ENCODE measurements around the gene PLD1. TPM values are rescaled to one million over a fixed set of nuclear protein-coding genes. Genes with fewer than 3 reads are reported as not detected.

The PLD1 gene
- total and polyA plus RNA-seq, 3 experiments from 2014 or later: 0.59 to 14.5 (median 1.3) TPM

DNA sequence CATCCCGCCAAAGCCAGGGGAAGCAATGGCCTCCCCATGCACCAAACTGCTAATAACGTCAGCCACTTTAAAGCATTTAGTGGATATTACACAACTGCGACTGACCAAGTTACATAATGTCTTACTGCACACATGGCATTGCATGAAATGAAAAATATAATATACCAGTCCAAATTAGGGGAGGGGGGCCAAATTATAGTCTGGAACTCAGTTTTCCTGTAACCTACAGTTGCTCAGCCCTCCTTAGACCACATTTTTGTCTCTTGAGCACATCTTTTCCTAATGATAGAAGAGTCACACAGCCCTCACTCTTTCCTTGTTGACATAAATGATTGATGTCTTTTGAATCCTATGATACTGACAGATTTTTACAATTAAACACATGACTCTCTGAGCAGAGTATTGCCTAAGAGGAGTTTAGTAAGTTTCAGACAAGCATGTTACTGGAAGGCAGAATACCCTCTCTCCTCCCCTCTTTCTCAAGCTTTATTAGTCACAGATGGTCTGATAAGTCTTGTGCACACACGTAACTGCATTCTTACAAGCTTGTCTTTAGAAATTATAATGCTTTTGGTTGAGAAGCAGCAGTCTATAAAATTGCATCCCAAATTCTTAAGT lies 1.1 kb upstream of the PLD1 start:
- Histone ChIP-seq H3K4me1 (ENCODE audit: insufficient read depth, low read length) (peaks cover 10% of the 10 kb centered on the region), H3K27ac (ENCODE audit: low read depth, low read length) (peak overlapping the region; percentile 70), H3K36me3 (ENCODE audit: insufficient read depth, low read length) (no peaks in the 10 kb centered on the region), H3K27me3 (ENCODE audit: insufficient read depth, low read length, poor library complexity, severe bottlenecking) (peaks cover 8% of the 10 kb centered on the region), H3K9me3 (ENCODE audit: low read length) (no peaks in the 10 kb centered on the region), H3K4me3 (ENCODE audit: low read length) (no peak overlapping the region)
- H3K27ac Mint-ChIP-seq: peak overlapping the region in 1 of 8 donors; percentile 71
- peaks cover 22 to 61% of the 10 kb centered on the region in 2 donors for H3K27me3 Mint-ChIP-seq
- H3K4me1 Mint-ChIP-seq: peaks cover 16 to 32% (median 19%) of the 10 kb centered on the region in 3 donors
- CTCF ChIA-PET: interaction anchor here (1.5 kb wide), 1 partner anchor 39 kb away, joined by 5 read pairs; no protein-coding TSS in a partner anchor
- peak overlapping the region in 6 of 7 donors; percentile 68 to 90 (median 80) for H3K4me3 Mint-ChIP-seq
- POLR2A ChIA-PET: no interaction called here
- no peak for DNase-seq
- H3K36me3 Mint-ChIP-seq: no peaks in the 10 kb centered on the region
- H3K9me3 Mint-ChIP-seq: no peaks in the 10 kb centered on the region

DNA sequence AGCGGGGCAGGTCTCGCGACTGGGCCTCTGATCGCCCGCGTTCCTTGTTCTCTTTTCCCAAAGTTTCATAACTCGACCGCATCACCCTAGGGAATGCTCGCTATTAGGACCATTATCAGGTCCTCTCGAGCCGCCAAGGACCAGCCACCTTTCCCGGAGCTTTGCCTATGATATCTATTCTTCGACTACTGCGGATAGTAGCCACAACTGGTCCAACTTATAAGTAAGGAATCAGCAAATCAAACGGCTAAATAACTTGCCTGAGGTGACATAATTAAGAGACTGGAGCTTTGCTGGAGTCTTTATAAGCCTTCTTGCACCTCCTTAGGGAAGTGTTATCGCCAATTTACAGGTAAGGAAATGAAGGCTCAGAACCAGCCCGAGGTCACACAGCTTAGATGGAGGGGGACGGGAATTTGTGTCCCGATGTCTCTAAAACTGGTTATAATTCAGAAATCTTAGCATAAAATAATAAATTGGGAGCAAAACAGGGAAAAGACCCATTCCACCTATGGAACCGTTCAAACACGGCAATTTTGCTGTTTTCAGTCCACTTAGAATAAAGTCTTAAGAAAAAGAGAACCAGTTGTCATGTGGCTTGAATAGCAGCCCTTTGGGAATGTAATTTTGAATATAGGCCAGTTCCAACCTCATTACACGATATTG lies 479 bp upstream of the PLD1 start:
- Mint-ChIP-seq H3K4me3 (peak overlapping the region; percentile 67 to 91 (median 82)), H3K9me3 (no peaks in the 10 kb centered on the region), H3K27me3 (peaks cover 22 to 61% of the 10 kb centered on the region in 2 donors), H3K27ac (peak overlapping the region in 6 of 8 donors; percentile 43 to 79 (median 72)), H3K4me1 (peaks cover 16 to 32% (median 19%) of the 10 kb centered on the region in 3 donors), H3K36me3 (no peaks in the 10 kb centered on the region)
- Histone ChIP-seq H3K36me3 (ENCODE audit: insufficient read depth, low read length) (no peaks in the 10 kb centered on the region), H3K27me3 (ENCODE audit: insufficient read depth, low read length, poor library complexity, severe bottlenecking) (peaks cover 8% of the 10 kb centered on the region), H3K9me3 (ENCODE audit: low read length) (no peaks in the 10 kb centered on the region), H3K4me1 (ENCODE audit: insufficient read depth, low read length) (peaks cover 10% of the 10 kb centered on the region), H3K27ac (ENCODE audit: low read depth, low read length) (peak overlapping the region; percentile 70), H3K4me3 (ENCODE audit: low read length) (peak overlapping the region; percentile 48)
- ChIA-PET CTCF (interaction anchor here (1.5 kb wide), 1 partner anchor 39 kb away, joined by 5 read pairs; no protein-coding TSS in a partner anchor), POLR2A (no interaction called here)
- DNase-seq: no peak

DNA sequence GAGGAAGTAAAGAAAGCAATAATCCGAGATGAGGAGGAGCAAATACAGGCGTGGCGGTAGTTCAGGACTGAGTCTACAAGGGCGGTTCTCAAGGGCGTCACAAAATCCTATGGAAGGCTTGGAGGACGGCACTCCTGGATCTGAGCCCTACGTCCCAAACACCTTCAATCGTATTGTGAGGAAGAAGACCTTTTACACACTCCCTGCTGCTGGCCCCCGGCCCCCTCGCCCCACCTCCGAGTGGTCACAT lies 747 bp downstream of the PLD1 start:
- Histone ChIP-seq H3K4me1 (ENCODE audit: insufficient read depth, low read length) (peaks cover 10% of the 10 kb centered on the region), H3K36me3 (ENCODE audit: insufficient read depth, low read length) (no peaks in the 10 kb centered on the region), H3K9me3 (ENCODE audit: low read length) (no peaks in the 10 kb centered on the region), H3K27ac (ENCODE audit: low read depth, low read length) (peak overlapping the region; percentile 70), H3K27me3 (ENCODE audit: insufficient read depth, low read length, poor library complexity, severe bottlenecking) (peaks cover 8% of the 10 kb centered on the region), H3K4me3 (ENCODE audit: low read length) (peak overlapping the region; percentile 48)
- ChIA-PET POLR2A (no interaction called here), CTCF (no interaction called here)
- H3K9me3 Mint-ChIP-seq: no peaks in the 10 kb centered on the region
- H3K27ac Mint-ChIP-seq: peak overlapping the region; percentile 20 to 89 (median 82)
- H3K27me3 Mint-ChIP-seq: peaks cover 22 to 54% of the 10 kb centered on the region in 2 donors
- no peaks in the 10 kb centered on the region for H3K36me3 Mint-ChIP-seq
- H3K4me1 Mint-ChIP-seq: peaks cover 16 to 32% (median 19%) of the 10 kb centered on the region in 3 donors
- peak overlapping the region; percentile 76 to 91 (median 86) for H3K4me3 Mint-ChIP-seq
- DNase-seq: no peak

DNA sequence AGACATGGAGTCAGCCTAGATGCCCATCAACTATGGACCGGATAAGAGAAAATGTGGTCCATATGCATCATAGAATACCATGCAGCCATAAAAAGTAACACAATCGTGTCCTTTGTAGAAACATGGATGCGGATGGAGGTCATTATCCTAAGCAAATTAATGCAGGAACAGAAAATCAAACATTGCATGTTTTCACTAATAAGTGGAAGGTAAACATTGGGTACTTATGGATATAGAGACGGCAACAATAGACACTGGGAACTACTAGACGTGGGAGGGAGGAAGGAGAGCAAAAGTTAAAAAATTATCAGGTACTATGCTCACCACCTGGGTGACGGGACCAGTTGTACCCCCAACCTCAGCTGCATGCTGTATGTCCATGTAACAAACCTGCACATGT lies 2.5 kb downstream of the PLD1 start:
- DNase-seq: no peak
- Histone ChIP-seq H3K4me1 (ENCODE audit: insufficient read depth, low read length) (peaks cover 10% of the 10 kb centered on the region), H3K36me3 (ENCODE audit: insufficient read depth, low read length) (no peaks in the 10 kb centered on the region), H3K27ac (ENCODE audit: low read depth, low read length) (no peak overlapping the region), H3K27me3 (ENCODE audit: insufficient read depth, low read length, poor library complexity, severe bottlenecking) (peaks cover 8% of the 10 kb centered on the region), H3K9me3 (ENCODE audit: low read length) (no peaks in the 10 kb centered on the region), H3K4me3 (ENCODE audit: low read length) (no peak overlapping the region)
- Mint-ChIP-seq H3K27me3 (peaks cover 16 to 43% of the 10 kb centered on the region in 2 donors), H3K36me3 (no peaks in the 10 kb centered on the region), H3K4me3 (peak overlapping the region in 2 of 7 donors; percentile 27 to 59), H3K4me1 (peaks cover 15 to 21% (median 16%) of the 10 kb centered on the region in 3 donors), H3K27ac (peak overlapping the region in 2 of 8 donors; percentile 2 to 4), H3K9me3 (no peaks in the 10 kb centered on the region)
- ChIA-PET POLR2A (interaction anchor here (0.6 kb wide), 1 partner anchor 330 kb away, joined by 3 read pairs; no protein-coding TSS in a partner anchor), CTCF (no interaction called here)

DNA sequence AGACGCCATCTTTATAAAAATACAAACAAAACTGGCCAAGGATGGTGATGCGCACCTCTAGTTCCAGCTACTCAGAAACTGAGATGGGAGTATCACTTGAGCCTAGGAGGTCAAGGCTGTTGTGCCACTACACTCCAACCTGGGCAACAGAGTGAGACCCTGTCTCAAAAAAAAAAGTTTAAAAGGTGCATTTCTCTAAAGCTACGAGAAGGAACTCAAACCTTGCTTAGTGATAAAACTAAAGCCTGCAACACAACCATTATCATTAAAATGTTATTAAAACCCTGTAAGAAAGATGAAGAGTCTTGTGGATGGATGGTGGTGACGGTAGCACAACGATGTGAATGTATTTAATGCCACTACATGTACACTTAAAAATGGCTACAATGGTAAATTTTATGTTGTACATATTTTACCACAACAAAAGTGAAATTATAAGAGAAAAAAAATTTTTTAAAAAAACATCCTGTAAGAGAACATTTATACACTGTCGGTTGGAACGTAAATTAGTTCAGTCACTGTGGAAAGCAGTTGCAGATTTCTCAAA lies 3.1 kb downstream of the PLD1 start:
- Mint-ChIP-seq H3K9me3 (no peaks in the 10 kb centered on the region), H3K4me3 (peak overlapping the region in 1 of 7 donors; percentile 47), H3K27me3 (peaks cover 18 to 45% of the 10 kb centered on the region in 2 donors), H3K4me1 (peaks cover 15 to 21% (median 16%) of the 10 kb centered on the region in 3 donors), H3K36me3 (no peaks in the 10 kb centered on the region), H3K27ac (peak overlapping the region in 1 of 8 donors; percentile 84)
- no peak for DNase-seq
- Histone ChIP-seq H3K4me1 (ENCODE audit: insufficient read depth, low read length) (peaks cover 10% of the 10 kb centered on the region), H3K4me3 (ENCODE audit: low read length) (no peak overlapping the region), H3K9me3 (ENCODE audit: low read length) (no peaks in the 10 kb centered on the region), H3K27ac (ENCODE audit: low read depth, low read length) (peak overlapping the region; percentile 21), H3K36me3 (ENCODE audit: insufficient read depth, low read length) (no peaks in the 10 kb centered on the region), H3K27me3 (ENCODE audit: insufficient read depth, low read length, poor library complexity, severe bottlenecking) (peaks cover 8% of the 10 kb centered on the region)
- CTCF ChIA-PET: no interaction called here
- POLR2A ChIA-PET: no interaction called here

DNA sequence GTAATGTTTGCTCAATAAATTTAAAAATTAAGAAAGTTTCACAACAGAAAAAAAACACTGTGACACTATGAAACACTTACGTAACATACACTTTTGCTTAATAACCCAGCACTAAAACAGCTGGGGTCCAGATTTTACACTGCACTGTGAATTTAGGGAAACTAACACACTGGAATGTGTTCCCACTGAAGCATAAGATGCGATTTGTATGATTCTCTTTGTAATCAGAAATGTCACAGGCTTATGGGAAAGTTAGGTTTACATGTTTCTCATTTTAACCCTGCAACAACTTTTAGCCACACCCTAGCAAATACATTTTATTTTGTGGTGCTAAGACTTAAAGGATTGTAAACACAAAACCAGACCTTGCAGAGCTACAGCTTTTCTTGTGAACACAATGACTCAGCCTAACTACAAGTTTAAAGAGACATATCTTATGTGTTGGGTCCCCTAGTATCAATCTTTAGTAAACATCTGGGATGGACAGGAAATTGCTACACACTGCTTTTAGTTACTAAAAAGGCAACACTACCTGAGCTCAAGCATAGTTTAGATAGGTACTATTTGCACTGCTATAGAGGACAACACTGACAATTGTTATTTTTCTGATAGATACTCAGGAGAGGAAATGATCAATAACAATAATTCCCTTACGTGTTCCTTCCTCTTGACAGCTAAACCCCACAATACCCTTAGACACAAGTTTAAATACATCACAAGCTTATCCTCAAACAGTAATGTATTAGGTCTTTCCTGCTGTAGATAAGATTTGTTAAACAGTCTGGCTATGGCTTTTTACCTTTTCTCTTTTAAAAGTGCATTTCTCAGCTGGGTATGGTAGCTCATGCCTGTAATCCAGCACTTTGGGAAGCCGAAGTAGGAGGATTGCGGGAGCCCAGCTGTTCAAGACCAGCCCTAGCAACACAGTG lies 3.8 kb downstream of the PLD1 start:
- H3K4me3 ChIP-seq (ENCODE audit: low read length): no peak overlapping the region
- peak overlapping the region; percentile 21 for H3K27ac ChIP-seq (ENCODE audit: low read depth, low read length)
- Mint-ChIP-seq H3K36me3 (no peaks in the 10 kb centered on the region), H3K27ac (peak overlapping the region in 2 of 8 donors; percentile 23 to 84), H3K27me3 (peaks cover 14 to 44% of the 10 kb centered on the region in 2 donors), H3K4me1 (peaks cover 15 to 21% (median 16%) of the 10 kb centered on the region in 3 donors), H3K9me3 (no peaks in the 10 kb centered on the region), H3K4me3 (peak overlapping the region in 2 of 7 donors; percentile 20 to 47)
- H3K27me3 ChIP-seq (ENCODE audit: insufficient read depth, low read length, poor library complexity, severe bottlenecking): peaks cover 6% of the 10 kb centered on the region
- H3K36me3 ChIP-seq (ENCODE audit: insufficient read depth, low read length): no peaks in the 10 kb centered on the region
- POLR2A ChIA-PET: no interaction called here
- no peaks in the 10 kb centered on the region for H3K9me3 ChIP-seq (ENCODE audit: low read length)
- no peak for DNase-seq
- H3K4me1 ChIP-seq (ENCODE audit: insufficient read depth, low read length): peaks cover 10% of the 10 kb centered on the region
- CTCF ChIA-PET: no interaction called here

DNA sequence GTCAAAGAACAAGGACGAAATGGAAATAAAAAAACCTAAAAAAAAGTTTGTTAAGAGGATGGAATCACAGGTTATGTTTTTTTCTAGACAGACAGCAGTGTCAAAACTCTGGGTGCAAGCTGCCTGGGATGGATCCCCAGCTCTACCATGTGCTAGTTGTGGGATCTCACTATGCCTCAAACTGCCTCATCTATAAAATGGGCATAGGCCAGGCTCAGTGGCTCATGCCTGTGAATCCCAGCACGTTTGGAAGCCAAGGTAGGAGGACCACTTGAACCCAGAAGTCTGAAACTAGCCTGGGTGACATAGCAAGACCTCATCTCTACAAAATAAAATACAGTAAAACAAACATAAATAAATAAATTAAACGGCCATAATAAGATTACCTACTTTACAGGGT lies 4.6 kb downstream of the PLD1 start:
- no peaks in the 10 kb centered on the region for H3K27me3 ChIP-seq (ENCODE audit: insufficient read depth, low read length, poor library complexity, severe bottlenecking)
- peaks cover 7% of the 10 kb centered on the region for H3K4me1 ChIP-seq (ENCODE audit: insufficient read depth, low read length)
- H3K36me3 ChIP-seq (ENCODE audit: insufficient read depth, low read length): no peaks in the 10 kb centered on the region
- Mint-ChIP-seq H3K27me3 (peaks cover 6 to 36% of the 10 kb centered on the region in 2 donors), H3K4me1 (peaks cover 13 to 19% (median 15%) of the 10 kb centered on the region in 3 donors), H3K9me3 (no peaks in the 10 kb centered on the region), H3K27ac (no peak overlapping the region), H3K4me3 (no peak overlapping the region), H3K36me3 (no peaks in the 10 kb centered on the region)
- ChIA-PET POLR2A (no interaction called here), CTCF (no interaction called here)
- no peaks in the 10 kb centered on the region for H3K9me3 ChIP-seq (ENCODE audit: low read length)
- H3K4me3 ChIP-seq (ENCODE audit: low read length): no peak overlapping the region
- H3K27ac ChIP-seq (ENCODE audit: low read depth, low read length): no peak overlapping the region
- DNase-seq: no peak

Data from CD8-positive, alpha-beta memory T cell (primary cell).